Measurements from ENCODE around the gene CS.
"Not testable (repeated sequence)": the region's sequence is repeated elsewhere in the genome, so short reads cannot be mapped to it uniquely, and the experiment has no call there.

The CS gene

DNA sequence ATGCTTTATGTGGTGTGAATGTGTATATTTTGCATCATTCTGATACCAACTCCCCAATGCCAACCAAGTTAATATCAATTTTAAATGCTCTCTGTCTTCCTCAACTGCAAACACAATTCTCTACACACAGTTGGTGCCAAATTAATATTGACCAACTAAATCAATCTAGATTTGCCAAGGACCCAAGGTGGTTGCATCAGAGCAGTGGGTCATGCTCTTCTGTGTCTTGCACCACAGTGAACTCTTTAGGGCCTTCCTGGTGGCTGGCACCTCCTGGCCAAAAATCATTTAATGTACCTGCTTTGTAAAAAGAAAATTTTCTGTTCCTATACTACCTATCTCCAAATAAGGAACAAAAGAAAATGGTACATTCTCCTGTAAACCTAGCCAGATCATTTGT lies 19.3 kb downstream of the CS start:
- no peak for DNase-seq (ENCODE audit: low spot score)

DNA sequence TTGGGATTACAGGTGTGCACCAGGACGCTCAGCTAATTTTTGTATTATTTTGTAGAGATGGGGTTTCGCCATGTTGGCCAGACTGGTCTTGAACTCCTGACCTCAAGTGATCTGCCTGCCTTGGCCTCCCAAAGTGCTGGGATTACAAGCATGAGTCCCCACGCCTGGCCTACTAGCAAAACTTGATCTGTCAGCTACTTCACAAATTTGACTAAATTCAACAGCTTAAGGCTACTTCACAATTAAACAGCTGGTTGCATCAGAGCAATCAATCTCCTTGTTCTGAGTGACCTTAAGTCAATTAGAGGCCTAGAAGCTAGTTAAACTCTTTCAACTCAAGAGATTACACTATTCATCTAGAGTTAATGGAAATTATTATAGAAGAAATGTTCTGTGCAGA lies 21.2 kb downstream of the CS start:
- no peak for DNase-seq (ENCODE audit: low spot score)

DNA sequence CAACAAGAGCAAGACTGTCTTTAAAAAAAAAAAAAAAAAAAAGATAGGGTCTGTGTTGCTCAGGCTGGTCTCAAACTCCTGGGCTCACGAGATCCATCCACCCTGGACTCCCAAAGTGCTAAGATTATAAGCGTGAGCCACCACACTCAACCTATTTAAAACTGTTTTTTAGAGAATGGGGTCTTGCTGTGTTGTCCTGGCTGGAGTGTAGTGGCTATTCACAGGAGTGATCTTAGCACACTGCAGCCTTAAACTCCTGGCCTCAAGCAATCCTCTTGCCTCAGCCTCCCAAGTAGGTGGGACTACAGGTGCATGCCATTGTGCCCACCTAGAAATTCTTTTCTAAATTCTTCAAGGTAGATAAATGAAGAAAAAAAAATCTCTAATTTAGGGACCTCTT lies 25.8 kb downstream of the CS start:
- no peak for DNase-seq (ENCODE audit: low spot score)

- not testable (repeated sequence) for DNase-seq (ENCODE audit: low spot score)
Measured at GRCh38 chr12:56272468-56272867, 27.7 kb downstream of the CS start.

DNA sequence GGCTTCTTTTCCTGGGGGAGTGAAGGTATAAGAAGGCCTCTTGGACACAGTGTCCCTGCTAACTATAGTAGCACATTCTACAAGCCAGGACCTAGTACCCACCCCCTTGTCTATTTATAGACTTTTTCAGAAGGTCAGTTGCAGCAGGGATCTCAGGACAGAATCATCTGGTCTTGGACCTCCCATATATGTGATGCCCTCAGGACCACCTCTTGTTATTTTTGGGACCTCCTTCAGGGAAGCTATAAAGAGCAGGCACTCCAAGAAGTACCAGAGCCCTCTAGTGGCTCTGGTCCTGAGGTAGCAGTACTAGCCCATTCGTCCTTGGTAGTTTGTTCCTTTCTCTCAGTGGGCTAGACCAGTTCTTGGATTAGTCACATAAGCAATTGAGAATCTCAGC lies 29.1 kb downstream of the CS start:
- DNase-seq (ENCODE audit: low spot score) = no peak

GRCh38 chr12:56267443-56268071 lies 32.6 kb downstream of the CS start:
- DNase-seq (ENCODE audit: low spot score) = no peak

DNA sequence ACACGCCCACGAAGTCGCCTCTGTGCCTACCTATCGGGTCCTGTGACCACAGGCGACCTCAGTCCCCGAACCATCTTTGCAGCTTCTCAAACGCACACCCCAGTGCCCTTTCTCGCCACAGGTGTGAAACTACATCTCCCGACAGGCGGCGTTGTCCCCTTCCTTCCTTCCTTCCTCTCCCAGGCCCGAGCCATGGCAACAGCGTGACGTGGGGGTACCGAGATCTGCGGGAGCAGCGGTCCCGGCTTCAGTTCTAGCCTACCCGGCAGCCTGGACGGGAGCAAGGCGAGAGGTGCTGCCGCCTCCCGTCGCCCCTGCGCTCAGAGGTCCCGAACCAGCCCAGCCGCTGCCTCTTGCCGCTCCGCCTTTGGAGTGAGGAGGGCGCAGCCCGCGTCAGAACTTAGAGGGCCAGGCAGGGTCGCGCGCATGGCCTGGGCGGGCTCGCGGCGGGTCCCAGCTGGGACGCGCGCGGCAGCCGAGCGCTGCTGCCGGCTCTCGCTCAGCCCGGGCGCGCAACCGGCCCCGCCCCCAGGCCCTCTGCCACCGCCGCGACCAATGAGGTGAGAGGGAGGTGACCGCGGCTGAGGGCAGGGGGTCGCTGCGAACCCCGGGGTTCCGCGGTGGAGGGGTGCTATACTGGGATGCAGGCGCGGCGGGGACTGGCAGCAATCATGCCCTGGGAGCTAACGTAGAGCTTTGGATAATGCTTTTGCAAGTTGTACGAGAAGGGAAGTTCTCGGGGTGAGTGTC lies 33.3 kb downstream of the CS start, which contains the start of gene COQ10A:
COQ10A (plus strand) TSS at position 250 of the 750 bp plus-strand sequence; CDS start at position 427, 177 bp downstream.
- DNase-seq (ENCODE audit: low spot score) = peak; percentile 95

- DNase-seq (ENCODE audit: low spot score) = not testable (repeated sequence)
Measured at GRCh38 chr12:56266068-56266692, 34.0 kb downstream of the CS start.

DNA sequence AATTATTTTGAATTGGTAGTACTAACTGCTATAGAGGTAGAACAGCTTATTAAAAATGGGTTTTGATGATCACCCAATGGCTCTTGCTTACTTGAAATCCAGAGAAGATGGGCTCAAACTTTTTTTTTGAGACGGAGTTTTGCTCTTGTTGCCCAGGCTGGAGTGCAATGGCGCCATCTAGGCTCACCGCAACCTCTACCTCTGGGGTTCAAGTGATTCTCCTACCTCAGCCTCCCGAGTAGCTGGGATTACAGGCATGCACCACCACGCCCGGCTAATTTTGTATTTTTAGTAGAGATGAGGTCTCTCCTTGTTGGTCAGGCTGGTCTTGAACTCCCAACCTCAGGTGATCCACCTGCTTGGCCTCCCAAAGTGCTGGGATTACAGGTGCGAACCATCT lies 37.2 kb downstream of the CS start:
- not testable (repeated sequence) for DNase-seq (ENCODE audit: low spot score)

GRCh38 chr12:56261503-56262232 lies 38.5 kb downstream of the CS start:
- DNase-seq (ENCODE audit: low spot score) = no peak

- DNase-seq (ENCODE audit: low spot score) = no peak
Measured at GRCh38 chr12:56260921-56261320, 39.2 kb downstream of the CS start.

- DNase-seq (ENCODE audit: low spot score) = no peak
Measured at GRCh38 chr12:56260380-56260779, 39.8 kb downstream of the CS start.

- DNase-seq (ENCODE audit: low spot score) = no peak
Measured at GRCh38 chr12:56258820-56259183, 41.3 kb downstream of the CS start.

DNA sequence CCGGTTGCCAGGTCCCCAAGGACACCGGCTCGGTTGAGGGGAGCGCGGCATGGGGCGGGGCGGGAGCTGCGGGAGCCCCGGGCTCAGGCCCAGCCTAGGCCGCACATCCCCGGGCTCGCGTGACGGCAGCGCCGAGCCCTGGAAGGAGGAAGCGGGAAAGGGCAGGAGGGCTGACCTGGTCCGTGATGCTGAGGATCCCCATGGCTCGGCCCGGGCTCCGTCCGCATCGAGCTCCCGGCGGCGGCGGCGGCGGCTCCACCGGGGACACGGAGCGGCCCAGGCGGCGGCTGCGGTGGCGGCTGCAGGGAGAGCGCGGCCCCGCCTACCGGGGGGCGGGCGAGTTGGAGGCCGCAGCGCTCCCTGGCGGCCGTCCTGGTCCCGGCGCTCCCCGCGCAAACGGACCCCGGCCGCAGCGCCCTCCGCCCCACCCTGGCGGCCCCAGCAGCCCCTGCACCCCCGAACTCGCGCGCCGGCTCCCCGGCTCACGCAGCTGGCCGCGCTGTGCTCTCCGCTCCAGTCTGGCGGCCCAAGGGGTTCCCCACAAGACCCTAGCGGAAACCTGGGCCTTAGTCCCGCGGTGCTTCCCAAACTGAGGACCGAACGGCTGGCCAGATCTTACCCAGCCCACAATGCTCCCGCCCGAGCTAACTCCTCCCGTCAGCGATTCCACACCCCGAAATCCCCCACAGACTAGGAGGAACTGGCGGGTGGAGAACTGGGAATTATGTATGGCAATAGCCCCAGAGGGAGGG lies 41.9 kb downstream of the CS start, which contains the start of gene ANKRD52:
ANKRD52 (minus strand) TSS at position 317 of the 752 bp plus-strand sequence; CDS start at position 202, 115 bp downstream.
- DNase-seq (ENCODE audit: low spot score) = peak; percentile 83

- DNase-seq (ENCODE audit: low spot score) = no peak
Measured at GRCh38 chr12:56257491-56258067, 42.6 kb downstream of the CS start.

GRCh38 chr12:56257071-56257470 lies 43.1 kb downstream of the CS start:
- DNase-seq (ENCODE audit: low spot score) = no peak

DNA sequence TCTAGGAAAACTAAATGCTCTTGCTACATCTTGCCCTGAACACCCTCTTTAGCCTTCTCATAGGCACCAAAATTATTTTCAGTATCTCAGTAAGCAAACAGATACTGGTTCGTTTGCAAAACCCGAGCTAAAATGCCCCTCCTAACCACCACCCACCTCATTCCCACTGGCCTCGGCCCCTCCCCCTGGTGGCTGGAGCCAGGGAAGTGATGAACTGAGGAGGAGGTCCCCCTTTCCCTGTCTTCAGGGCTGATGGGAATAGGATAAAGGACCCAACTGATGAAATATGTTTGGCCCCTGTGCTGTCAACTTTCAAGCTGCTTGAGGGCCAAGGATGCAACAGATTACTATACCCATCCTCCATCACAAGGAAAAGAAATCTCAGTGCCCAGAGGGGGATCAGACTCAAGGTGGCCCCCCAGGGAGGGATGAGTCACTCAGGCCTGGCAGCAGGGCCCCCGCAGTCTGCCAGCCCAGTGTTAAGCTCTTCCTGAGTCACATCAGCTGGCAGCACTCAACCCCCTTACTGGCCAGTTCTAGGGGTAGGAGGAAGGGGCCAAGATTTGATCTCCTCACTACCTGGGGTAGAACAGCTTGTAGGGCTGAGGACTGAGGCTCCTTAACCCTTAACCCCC lies 43.7 kb downstream of the CS start:
- DNase-seq (ENCODE audit: low spot score) = no peak

DNA sequence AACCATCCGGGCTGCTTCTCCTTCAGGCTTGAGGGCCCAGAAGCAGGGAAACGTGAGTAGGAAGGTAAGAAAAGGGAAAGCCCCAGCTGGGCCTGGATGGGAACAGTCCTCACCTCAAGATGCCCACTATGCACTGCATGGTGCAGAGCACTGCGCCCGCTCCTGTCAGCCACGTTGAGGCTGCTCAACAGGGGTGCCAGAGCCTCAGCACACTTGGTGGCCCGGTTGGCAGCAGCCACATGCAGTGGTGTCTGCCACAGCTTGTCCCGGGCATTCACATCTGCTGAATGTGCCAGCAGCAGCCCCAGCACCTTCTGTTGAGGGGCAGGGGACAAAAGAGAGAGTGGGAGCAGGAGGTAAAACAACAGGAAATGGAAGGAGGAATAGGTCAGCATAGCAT lies 44.5 kb downstream of the CS start:
- no peak for DNase-seq (ENCODE audit: low spot score)

DNA sequence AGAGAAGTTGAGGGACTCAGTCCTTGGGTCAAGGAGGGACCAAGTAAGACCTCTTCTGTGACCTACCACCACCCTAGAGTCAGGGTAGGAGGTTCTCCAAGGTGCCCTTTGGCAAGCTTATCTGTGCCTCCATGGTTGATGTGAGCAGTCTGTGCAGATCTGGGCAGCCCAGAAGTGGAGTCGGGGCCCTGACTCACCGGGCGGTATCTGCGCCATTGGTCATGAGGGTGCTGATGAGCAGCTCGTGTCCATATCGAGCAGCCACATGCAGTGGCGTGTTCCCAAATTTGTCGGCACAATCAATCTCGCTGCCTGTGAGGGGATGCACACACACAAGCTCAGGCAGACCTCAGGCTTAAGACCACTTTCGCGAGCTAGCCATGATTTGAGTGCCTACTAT lies 47.0 kb downstream of the CS start:
- DNase-seq (ENCODE audit: low spot score) = no peak

- no peak for DNase-seq (ENCODE audit: low spot score)
Measured at GRCh38 chr12:56252649-56253048, 47.5 kb downstream of the CS start.

DNA sequence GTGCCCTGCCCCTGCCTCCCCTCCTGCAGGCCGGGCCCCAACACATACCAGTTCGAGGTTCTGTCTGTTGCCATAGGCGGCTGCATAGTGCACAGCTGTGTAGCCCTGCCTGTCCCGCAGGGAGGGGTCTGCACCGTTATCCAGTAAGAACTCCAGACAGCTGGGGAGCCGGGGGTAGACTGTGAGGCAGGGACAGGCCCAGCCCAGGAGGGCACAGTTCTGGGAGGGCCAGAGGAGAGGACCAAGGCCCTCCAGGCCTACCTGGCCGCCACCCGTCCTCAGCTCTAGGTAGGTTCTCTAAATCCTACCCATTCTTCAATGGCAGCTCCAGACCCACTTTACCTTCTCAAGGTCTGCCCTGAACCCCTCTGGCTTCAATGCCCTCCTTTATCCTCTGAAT lies 51.4 kb downstream of the CS start:
- DNase-seq (ENCODE audit: low spot score) = no peak
